Measurements from ENCODE around the gene TBC1D32. TPM values are rescaled to one million over a fixed set of nuclear protein-coding genes. Genes with fewer than 3 reads are reported as not detected.

Gene TBC1D32
- total RNA-seq, 1 experiment from 2014 or later, result 9.0 TPM

DNA sequence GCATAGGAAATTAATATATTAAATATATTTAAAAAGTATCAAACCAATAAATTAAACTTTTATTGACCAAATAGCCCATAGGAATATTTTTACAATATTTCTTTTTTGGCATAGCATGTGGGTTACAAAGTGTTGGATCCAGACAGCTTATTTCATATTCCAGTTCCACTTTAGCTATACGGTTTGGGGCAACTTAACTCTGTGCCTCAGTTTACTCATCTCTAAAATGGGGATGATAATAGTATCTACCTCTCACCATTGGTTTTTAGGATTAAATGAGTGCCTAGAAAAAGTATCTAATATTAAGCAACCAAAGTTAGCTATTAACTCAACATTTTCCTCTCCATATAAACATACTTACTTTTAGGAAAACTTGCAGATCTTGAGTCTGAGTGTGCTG lies 243.8 kb downstream of the TBC1D32 start:
- Mint-ChIP-seq H3K9me3 (no peaks in the 10 kb centered on the region), H3K4me3 (no peak overlapping the region), H3K36me3 (ENCODE audit: insufficient read depth in 1 of 3, low read depth in 3 of 3) (no peaks in the 10 kb centered on the region; a peak in 1 of 7 replicates), H3K27me3 (ENCODE audit: low read depth) (no peaks in the 10 kb centered on the region), H3K4me1 (peaks cover 9% of the 10 kb centered on the region in 2 experiments), H3K27ac (no peak overlapping the region)
- no peak overlapping the region for H4K8ac ChIP-seq (replicated peaks; ENCODE audit: insufficient read length, low read depth, low read length)
- no peak overlapping the region for H2AK5ac ChIP-seq (ENCODE audit: insufficient read length, low read length)
- H2BK20ac ChIP-seq (ENCODE audit: low read depth, low read length, poor library complexity, severe bottlenecking), result no peak overlapping the region
- H2AFZ ChIP-seq (ENCODE audit: low read length), result no peak overlapping the region
- H4K5ac ChIP-seq (ENCODE audit: insufficient read length, low read depth, low read length), result no peak overlapping the region
- H2BK120ac ChIP-seq (ENCODE audit: low read depth, low read length, poor library complexity, severe bottlenecking), result no peak overlapping the region
- H3K9me3 ChIP-seq (ENCODE audit: control insufficient read depth, low read depth, low read length), result no peaks in the 10 kb centered on the region
- no peak for DNase-seq
- TF ChIP-seq, protein P1, sequence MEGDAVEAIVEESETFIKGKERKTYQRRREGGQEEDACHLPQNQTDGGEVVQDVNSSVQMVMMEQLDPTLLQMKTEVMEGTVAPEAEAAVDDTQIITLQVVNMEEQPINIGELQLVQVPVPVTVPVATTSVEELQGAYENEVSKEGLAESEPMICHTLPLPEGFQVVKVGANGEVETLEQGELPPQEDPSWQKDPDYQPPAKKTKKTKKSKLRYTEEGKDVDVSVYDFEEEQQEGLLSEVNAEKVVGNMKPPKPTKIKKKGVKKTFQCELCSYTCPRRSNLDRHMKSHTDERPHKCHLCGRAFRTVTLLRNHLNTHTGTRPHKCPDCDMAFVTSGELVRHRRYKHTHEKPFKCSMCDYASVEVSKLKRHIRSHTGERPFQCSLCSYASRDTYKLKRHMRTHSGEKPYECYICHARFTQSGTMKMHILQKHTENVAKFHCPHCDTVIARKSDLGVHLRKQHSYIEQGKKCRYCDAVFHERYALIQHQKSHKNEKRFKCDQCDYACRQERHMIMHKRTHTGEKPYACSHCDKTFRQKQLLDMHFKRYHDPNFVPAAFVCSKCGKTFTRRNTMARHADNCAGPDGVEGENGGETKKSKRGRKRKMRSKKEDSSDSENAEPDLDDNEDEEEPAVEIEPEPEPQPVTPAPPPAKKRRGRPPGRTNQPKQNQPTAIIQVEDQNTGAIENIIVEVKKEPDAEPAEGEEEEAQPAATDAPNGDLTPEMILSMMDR (conservative IDR thresholded peaks at IDR 0.05), result no peak
- no peak overlapping the region for H3K14ac ChIP-seq (ENCODE audit: insufficient read depth, low read length)
- no peak overlapping the region for H3T11ph ChIP-seq (ENCODE audit: low read length)
- no peak overlapping the region for H2BK5ac ChIP-seq (ENCODE audit: insufficient read length, low read length)
- H3K18ac ChIP-seq (ENCODE audit: insufficient read length, low read depth, low read length), result no peak overlapping the region
- no peaks in the 10 kb centered on the region for H3K23me2 ChIP-seq (ENCODE audit: insufficient read length, low read depth, low read length, poor library complexity, severe bottlenecking)
- H2BK12ac ChIP-seq (ENCODE audit: insufficient read length, low read depth, low read length), result no peak overlapping the region
- no peaks in the 10 kb centered on the region for H3K27me3 ChIP-seq (ENCODE audit: insufficient read depth, low read length)
- no peak overlapping the region for H3K4me2 ChIP-seq (ENCODE audit: insufficient read depth, insufficient read length, low read length)
- no peak overlapping the region for H3K23ac ChIP-seq (ENCODE audit: insufficient read length, low read depth, low read length)
- H3K9ac ChIP-seq (ENCODE audit: extremely low read depth, insufficient read length, low read length), result no peak overlapping the region
- no peaks in the 10 kb centered on the region for H3K79me2 ChIP-seq (ENCODE audit: insufficient read depth, low read length)
- H2BK15ac ChIP-seq (ENCODE audit: low read depth, low read length), result no peak overlapping the region
- no CpG with 5 or more reads among the region's 1 CpG for WGBS (ENCODE audit: extremely low coverage, insufficient read length, low lambda C conversion rate)
- H3K79me1 ChIP-seq (ENCODE audit: insufficient read depth, low read depth, low read length, poor library complexity, severe bottlenecking), result no peaks in the 10 kb centered on the region
- H3K27ac ChIP-seq (ENCODE audit: insufficient read length, low read depth, low read length), result no peak overlapping the region
- no peak overlapping the region for H4K91ac ChIP-seq (ENCODE audit: insufficient read length, low read depth, low read length)
- H3K4ac ChIP-seq (ENCODE audit: low read depth, low read length), result no peak overlapping the region
- no peaks in the 10 kb centered on the region for H4K20me1 ChIP-seq (ENCODE audit: control insufficient read depth, insufficient read depth, insufficient read length)
- no peaks in the 10 kb centered on the region for H3K4me1 ChIP-seq (ENCODE audit: insufficient read depth, low read length)
- no peak overlapping the region for H3K56ac ChIP-seq (ENCODE audit: insufficient read length, low read depth, low read length)
